HG03095 (cell line): ENCODE measurements around the gene PPP1R13B.

Source experiments
- ATAC-seq: cut with Tn5 transposase; IDR thresholded peaks from one replicate; pipeline ENCODE4 v1.9.1; 2021; ENCODE audit warnings: moderate library complexity; ENCODE audit not compliant: unreplicated experiment

Gene PPP1R13B

DNA sequence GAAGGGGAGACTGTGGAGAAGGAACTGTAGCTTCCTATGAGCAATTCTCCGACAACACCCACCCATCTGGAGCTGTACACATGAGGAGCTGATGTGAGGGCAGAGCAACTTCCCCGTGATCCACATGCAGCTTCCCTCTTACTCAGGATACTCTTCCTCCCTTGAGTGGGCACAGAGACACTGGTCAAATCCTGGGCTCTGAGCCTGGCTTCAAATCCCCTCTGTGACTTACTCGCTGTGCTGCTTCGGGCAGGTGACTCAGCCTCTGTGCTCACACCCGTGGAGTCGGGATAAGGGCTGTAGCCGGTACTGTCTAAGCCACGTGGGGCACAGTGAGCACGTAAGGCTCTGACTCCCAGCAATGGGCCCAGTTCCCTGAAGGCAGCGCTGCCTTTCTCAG lies 100.7 kb downstream of the PPP1R13B start:
- ATAC-seq: no peak

DNA sequence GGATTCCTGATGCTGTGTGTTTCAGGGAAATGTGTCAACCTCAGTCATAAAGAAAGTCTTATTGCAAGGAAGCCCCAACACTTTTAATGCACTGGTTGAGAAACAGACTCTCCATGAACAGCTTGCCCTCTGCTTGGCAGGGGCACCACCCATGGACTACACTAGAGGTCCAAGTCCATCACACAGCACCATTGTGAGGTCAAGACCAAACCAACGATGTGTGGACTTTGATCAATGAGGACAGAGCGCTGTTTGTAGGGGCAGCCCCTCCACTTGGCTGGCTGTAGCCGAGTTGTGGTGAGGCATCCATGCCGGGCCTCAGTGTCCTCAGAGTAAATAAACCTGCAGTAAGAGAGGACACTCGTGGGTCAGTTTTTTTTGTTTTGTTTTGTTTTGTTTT lies 102.0 kb downstream of the PPP1R13B start:
- ATAC-seq: no peak

DNA sequence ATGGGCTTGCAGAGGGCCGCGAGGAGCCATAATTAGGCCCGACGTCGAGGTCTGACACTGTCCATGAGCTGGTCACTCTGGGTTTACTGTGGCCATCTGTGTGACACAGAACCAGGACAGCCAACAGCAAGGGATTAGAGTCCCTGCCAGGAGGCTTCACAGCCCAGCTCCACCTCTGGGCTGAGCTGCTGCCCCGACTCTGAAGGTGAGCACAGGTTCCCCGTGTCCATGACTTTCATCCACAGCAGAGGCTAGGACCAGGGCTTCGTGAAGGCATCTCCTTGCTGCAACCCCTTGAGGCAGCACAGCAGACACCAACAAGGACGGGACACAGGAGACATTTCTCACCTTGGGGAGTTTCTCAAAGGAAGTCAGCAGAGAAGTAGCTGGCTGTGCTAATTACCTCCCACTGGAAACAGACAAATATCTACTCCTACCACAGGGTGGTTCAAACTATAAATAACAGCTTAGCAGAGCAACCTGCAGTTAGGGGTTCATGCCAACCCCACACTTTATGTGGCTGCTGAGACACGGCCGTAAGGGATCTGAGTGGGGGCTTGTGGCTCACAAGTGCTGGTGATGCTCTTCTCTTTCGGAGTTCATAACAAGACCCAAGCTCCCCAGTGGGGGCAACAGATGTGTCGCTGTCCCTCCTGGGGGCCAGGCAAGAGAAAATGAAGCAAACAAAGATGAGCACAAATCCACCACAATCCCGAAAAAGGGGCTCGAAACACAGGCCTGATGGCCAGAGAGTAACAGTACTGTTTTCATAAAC lies 102.6 kb downstream of the PPP1R13B start:
- no peak for ATAC-seq

DNA sequence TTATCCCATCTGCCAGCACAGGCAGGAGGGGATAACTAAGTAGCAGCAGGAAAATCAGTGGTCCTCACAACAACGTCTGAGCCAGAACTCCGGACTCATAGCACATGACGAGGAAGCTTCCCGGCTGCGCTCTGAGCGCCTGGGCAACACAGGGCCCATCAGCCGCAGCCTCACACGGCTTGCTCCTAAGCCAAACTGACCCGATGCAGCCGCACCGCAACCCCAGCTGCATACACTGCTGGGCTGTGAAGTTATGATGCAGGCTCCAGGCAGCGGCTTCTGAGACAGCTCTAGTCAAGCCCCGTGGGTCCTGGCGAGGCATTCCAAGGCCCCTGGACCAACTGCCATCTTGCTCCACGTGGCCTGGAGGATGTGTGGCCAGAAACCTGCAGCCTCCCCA lies 103.7 kb downstream of the PPP1R13B start:
- ATAC-seq: no peak

DNA sequence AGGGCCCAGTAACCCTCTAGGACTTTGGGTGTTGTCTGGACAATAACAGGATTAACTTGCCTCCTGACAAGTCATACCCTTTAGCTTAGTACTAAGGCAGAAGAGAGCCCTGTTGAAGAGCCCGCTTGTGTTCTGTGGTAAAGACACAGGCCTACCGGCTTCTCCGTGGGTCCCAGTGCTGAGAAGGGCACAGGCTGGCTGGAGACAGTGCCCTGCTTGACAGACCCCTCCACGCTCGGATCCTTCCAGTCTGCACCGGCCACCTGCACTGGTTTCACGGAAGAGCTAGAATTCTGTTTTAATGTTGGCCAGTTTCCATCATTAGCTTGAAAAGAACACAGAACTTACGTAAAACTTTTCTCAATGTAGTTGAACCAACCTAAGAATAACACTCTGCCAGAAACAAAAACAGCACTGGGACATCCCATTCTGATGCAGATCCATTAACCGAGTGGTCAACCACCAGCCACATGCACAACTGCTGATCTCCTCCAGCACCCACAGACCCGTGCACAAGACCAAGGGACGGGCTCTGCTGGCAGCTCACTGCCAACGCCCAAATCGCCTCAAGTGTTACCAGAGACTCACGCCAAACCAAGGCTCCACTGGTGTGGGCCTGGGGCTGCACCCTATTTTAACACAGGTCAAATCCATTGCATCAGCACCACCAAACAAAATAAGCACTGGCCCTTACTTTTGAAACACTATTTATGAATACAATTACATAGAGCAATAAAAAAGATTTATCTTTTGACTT lies 104.7 kb downstream of the PPP1R13B start:
- no peak for ATAC-seq

DNA sequence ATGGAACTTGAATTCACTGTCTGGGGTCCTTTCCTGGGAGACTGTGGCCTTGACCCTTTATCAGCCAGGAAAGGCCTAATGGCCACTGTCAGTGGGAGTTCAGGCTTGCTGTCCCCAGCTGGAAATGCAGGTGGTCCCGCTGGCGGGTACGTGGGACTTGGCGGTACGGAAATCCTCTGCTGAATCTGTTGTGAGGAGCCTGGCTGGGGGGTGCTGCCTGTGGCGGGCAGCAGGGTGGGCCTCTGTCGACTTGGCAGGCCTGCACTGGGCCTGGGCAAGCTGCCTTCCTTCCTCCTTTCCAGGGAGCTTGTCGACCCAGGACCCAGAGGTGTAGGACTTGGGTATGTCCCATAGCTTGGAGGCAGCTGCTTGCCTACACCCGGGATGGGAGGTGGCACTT lies 105.5 kb downstream of the PPP1R13B start:
- ATAC-seq: no peak

DNA sequence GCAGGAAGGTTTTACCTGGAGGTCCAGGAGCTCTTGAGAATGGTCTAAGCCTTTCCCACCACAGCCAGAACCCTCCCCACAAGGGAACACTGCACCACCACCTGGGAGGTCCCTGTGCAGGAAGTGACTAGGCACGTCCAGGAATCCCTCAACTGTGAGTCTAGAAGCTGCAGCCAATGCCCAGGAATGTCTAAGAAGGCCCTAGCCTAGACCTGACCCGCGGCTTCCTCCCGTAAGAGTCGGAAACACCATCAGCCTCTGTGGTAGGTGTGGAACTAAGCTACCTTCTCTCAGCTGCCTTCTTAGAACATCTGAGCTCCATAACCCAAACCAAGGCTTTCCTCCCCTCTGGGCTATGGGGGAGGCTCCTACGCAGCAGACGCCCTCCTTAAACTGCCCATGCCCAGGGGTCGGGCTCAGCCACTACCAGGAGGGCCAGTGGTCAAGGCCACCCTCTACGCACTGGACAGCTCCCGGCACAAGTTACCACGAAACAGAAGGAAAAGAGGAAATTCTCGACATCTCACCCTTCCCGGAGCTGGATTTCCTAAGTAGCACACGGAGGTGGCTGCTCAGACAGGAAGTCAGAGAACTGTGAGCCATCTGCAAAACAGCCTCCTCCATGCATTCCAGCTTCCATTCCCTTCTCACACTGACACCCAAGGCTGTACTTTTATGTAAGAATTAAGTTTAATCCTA lies 106.2 kb downstream of the PPP1R13B start:
- no peak for ATAC-seq

DNA sequence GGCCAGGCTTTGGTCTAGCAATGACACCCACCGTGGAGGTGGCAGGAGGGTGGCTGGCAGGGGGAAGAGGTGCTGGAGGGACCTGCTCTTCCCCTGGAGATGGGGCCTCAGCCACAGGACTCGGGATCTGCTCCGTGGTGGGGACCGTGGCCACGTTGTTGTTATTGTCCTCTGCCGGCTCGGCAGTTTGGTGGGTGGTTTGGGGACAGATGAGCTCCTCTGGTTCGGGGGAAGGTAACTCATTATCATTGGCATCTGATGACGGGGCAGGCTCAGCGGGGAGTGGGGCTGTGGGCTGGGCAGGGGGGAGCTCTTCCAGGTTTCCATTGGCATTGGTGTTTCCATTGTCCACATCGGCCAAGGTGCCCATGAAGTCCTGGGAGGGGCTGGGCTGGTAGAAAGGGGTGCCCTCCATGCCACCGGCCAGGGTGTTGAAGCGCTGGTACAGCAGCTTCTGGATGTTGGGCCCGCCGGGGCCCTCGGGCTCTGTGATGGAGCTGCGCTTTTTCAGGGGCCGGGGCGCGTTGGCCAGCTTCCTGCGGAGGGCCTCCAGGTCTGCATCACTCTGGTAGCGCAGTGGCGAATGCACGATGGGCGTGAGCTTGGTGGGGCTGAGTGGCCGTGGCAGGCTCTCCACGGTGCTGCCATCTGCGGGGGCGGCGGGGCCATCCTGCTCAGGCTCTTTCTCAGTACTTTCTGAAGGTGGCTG lies 107.4 kb downstream of the PPP1R13B start:
- no peak for ATAC-seq

DNA sequence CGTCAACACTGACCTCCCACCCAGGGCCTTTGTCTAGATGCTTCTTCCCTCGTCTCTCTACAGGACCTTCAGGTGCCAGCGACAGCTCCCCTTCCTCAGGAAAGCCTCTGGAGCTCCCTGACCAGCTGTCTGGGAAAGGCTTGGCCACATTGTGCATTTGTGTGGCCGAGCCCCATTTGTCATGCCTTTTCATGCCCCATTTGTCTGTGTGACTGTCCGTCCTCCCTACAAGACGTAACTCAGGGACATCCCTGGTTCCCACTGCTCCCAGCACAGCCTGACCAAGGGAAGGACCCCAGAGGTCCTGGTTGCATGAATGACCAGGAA lies 107.9 kb downstream of the PPP1R13B start:
- no peak for ATAC-seq

DNA sequence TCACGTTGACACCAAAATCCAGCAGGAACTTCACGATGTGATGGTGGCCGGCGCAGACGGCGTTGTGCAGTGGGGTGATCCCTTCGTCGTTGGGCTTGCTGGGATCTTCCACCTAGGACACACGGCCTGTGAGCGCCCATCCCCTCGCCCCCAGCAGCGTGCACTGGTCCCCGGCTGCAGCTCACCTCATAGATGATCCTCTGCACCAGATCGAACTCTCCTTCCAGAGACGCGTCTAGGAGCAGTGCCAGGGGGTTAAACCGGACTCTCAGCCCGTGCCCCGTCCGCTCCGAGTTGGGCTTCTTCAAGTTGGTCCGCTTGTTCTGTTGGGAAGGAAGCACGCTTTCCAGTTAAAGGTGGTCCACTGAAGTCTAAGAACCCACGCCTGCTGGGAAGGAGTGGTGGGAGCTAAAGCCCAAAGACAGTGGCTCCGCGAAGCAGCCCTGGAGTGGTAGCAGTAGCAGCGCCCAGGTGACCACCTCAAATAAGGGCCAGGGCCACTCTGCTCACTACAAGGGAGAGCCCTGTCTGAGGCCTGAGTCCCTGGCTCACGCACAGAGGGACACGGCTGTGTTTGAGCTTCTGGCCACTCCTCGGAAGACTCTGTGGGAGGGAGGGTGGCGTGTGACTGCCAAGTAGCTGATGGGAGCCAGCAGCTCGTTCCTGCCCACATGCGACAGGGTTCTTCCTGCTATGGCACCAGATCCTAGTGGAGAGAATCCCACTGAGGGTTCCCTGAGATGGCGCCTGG lies 108.5 kb downstream of the PPP1R13B start:
- ATAC-seq: no peak

DNA sequence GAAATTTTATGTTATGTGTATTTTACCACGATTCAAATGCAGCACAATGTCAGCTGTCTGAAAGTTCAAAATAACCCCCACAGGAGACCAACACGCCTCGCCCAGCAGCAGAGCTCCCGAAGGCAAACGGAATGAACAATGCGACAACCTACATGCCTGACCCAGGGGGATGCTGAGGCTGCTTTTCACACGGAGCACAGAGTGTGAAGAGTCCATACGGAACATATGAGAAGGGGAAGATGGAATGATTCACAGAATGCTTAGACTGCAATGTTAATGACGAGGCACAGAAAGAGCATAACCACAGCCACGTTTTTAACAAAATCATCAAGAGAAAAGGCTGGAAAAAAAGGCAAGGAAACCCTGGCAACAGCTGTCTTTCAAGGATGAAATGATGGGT lies 109.2 kb downstream of the PPP1R13B start:
- ATAC-seq: no peak

DNA sequence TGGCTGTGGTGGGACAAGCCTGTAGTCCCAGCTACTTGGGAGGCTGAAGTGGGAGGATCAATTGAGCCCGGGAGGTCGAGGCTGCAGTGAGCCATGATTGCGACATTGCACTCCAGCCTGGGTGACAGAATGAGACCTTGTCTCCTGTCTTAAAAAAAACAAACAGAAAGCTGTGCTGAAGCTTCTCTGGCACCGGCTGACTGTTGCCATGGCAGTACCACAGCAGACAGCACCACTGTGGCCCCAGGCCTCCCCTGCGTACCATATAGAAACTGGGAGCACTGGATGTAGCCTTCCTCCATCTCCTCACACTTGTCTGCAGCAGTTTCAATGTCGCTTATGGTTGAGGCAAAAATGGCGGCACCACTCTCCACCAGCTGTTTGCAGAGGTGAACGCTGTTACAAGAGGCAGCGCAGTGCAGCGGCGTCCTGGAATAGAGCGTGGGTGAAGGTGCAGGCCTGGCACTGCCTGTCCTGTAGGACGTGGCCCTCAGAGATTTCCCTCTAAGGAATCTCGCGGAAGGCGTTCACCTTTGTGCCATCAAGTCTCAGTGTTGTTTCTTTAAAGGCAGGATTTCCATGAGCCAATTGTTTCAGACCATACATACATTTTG lies 109.8 kb downstream of the PPP1R13B start:
- no peak for ATAC-seq

DNA sequence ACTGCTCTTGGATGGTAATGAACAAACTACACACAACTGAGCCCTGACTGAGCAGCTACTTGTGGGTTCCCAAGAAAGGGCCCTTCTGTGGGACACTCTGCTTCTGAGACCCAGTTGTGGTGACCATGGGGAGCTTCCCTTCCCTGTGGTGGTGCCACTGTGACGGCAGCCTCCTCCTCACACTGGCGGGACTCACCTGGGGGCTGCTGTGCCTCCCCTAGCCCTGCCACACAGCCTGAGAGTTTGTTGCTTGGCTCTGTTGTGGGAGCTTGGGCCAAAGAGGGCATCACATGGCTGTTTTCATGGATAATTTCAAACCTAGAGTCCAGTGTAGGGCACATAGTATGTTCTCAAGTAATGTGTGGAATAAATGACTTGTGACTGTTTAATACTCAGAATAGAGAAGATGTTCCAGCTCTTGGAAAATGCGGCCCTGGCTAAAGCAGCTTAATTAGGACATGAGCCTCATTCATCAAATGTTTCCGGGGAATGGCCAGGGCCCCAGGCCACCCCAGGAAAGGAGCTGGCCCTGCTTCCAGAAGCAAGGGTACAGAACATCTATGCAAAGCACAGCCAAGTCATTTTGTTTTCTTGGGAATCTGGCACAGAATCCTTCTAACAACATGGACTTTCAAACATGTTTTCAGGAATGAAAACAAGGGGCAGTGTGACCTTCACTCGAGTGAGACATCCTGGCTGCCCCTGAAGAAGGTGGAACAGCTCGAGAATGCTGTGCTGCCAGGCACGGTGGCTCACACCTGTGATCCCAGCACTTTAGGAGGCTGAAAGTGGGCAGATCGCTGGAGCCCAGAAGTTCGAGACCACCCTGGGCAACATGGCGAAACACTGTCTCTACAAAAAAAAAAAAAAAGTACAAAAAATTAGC lies 110.6 kb downstream of the PPP1R13B start:
- ATAC-seq: no peak

DNA sequence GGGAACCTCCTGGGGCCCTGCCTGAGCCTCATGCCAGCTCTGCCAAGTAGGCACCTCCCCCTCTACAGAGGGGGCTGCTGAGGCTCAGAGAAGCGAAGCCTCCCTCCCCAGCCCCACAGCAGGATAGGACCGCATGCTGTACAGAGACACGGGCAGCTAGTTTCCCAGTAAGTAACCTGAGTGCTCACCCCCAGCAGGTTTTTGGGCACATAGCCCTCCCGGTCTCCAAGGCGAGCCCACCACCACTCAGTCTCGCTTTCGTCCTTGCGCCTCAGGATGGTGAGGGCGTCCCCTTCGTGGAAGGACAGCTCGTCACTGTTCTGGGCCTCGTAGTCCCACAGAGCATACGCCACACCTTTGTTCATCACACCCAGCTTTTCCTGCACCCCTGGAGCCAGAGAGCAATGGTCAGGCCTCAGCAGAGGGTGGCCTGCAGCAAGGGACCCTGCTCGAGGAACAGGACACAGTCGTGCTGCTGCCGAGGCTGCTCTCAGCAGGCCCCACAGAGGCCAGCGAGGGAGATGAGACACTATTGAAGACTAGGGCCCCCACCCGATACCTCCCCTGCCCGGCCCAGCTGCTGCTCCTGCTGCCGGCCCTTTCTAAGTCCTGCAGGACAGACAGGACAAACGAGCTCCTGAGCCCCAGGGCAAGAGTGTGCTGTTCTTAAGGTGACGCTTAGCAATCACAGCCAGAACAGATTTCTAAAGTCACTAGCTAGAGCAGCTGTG lies 111.4 kb downstream of the PPP1R13B start:
- ATAC-seq: no peak

DNA sequence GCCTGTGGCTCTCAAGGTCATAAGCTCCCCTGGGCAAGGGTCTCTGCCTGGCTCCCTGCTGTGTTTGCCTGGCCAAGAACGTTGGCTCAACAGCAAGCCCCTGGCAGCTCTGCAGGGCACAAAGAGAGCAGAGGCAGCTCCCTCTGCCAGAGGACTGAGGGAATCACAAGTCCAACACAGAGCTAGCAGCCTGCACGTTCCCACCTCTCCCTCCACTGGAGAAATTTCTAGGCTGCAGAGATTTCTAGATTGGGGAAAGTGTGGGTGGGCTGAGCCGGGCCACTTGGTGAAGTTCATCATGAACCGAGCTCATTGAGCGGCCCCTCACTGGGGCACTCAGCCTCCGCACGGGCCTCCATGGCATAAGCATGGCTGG lies 111.9 kb downstream of the PPP1R13B start:
- no peak for ATAC-seq

DNA sequence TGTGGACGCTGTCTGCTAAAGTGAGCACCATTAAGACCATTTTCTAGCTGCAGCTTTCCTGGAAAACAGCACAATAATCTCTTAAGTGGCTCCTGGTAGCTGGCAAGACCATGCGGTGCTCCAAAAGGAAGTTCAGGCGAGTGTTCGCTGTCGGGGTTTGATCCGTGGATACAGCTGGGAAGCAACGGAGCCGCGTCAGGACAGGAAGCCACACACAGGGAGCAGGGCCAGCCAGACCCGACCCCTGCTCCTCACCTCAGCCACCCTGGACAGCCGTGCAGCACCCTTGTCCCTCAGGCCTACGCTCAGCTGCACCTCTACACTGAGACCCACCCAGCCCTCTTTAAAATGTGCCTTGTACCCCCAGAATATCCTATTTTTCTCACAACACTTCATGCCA lies 112.4 kb downstream of the PPP1R13B start:
- no peak for ATAC-seq

DNA sequence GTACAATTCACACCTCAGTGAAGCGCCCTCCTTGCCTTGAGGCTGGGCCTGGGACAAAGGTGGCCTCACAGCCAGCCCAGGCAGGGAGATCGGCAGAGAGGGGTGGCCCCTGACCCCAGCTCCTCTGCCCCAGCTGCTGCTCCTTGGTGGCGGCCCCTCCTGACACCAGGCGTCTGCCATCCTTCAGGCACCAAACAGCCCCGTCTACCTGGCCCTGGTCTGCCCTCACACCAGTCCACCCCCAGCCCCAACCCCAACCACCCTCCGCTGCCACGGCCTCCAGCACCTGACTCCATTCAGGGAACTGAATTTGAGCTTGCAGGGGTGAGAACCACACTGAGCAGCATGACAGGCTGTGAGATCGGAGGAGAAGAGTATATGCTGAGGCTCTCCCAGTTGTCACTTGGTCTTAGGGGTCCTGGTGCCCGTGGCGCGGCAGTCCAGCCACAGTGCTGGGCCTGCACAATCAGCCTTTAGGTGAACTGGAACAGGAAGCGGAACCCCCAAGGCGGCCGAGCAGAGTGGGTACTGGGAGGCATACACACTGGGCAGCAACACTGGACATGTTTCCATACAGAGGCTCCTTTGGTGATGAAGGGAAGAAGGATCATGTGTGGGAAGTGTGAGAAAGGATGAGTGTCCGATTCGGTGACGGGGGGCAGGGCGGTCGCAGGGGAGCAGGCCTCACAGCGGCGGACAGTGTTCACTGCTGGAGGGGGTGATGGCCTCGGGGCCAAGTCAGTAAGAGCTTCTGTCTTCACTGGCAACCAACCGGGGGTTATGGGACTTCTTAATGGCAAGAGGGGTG lies 113.1 kb downstream of the PPP1R13B start:
- ATAC-seq: no peak

DNA sequence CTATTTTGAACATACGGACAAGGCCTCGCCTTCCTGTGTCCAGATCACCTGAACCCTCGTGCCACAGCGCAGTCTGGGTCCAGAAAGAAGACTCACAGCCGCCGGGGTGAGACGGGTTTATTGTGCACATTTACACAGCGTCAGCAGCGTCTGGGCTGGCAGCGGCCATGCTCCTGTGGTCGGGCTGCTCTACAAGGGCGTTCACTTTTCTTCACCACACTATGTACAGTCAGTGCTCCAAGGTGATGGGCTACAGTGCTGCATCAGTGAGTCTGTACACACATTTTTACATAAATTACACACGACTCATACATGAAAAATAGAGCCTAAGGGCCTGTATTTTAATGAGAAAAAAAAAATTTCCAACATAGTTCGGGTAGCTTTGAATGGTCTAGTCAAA lies 113.7 kb downstream of the PPP1R13B start:
- ATAC-seq: no peak
